Upper lobe of left lung (tissue), 6 donors: ENCODE data around the gene TMEM121. TPM values are rescaled to one million over a fixed set of nuclear protein-coding genes. Genes with fewer than 3 reads are reported as not detected.

Experiments
- ATAC-seq, 2 donors: fragments of 200-7000 bp; cut with Tn5 transposase; one replicate each; pipeline ENCODE4 v1.9.1; 2022; ENCODE audit warnings: mild to moderate bottlenecking in 2 of 2, moderate library complexity in 2 of 2; ENCODE audit not compliant: low FRiP score in 2 of 2
- DNase-seq, 2 donors: peaks; one replicate each; pipeline ENCODE4 v3.0.0-alpha.2; 2019 to 2020
- H3K27ac ChIP-seq, 4 donors: fragments of 200-600 bp; sonication (generic); one replicate each; pipeline ENCODE4 v1.5.1; 2016 to 2019
- H3K27me3 ChIP-seq, 4 donors: fragments of 200-600 bp; sonication (generic); one replicate each; pipeline ENCODE4 v1.5.1; 2017 to 2019
- H3K36me3 ChIP-seq, 4 donors: fragments of 200-600 bp; sonication (generic); one replicate each; pipeline ENCODE4 v1.5.1; 2016 to 2019
- H3K4me1 ChIP-seq, 4 donors: fragments of 200-600 bp; sonication (generic); one replicate each; pipeline ENCODE4 v1.5.1; 2018 to 2019
- H3K4me3 ChIP-seq, 4 donors: fragments of 200-600 bp; sonication (generic); one replicate each; pipeline ENCODE4 v1.5.1; 2017 to 2019; ENCODE audit warnings: mild to moderate bottlenecking in 2 of 4, moderate library complexity in 1 of 4
- H3K9me3 ChIP-seq, 4 donors: fragments of 200-600 bp; sonication (generic); one replicate each; pipeline ENCODE4 v1.5.1; 2018 to 2019
- EP300 ChIP-seq, 4 donors: sonication (generic); formaldehyde crosslinking; IDR thresholded peaks; one replicate each; pipeline ENCODE4 v1.5.1; 2017; ENCODE audit warnings: antibody characterized with exemption in 4 of 4, control low read depth in 2 of 4
- POLR2A ChIP-seq, 4 donors: fragments of 450-650 bp; IDR thresholded peaks; one replicate each; pipeline ENCODE4 v1.5.1; 2016 to 2017; ENCODE audit warnings: antibody characterized with exemption in 4 of 4, mild to moderate bottlenecking in 2 of 4
- POLR2AphosphoS5 ChIP-seq, 2 donors: sonication (generic); formaldehyde crosslinking; IDR thresholded peaks; one replicate each; pipeline ENCODE4 v1.5.1; 2017; ENCODE audit warnings: antibody characterized with exemption in 2 of 2
- WGBS, 2 donors: methylation state at CpG; one replicate each; pipeline ENCODE4 v1.1.5; 2017 to 2018; 5-methylcytosine and 5-hydroxymethylcytosine counted together
- total RNA-seq, 6 donors: library from RNA; depleted of rRNA in 4 of 6; stranded (reverse); fragments of >200 nt in 4 of 6; gene quantifications; one replicate each; pipeline versions ENCODE4 v1.1.0 to v1.2.1, GENCODE V29; 2016 to 2021
- TF ChIP-seq, protein P1 (sequence below), 6 experiments: fragments of 450-650 bp in 4 of 6; fragments of 200-600 bp in 2 of 6; sonication (generic) in 2 of 6; IDR thresholded peaks; one replicate each; pipeline ENCODE4 v1.5.1; 2016 to 2019; ENCODE audit warnings: antibody characterized with exemption in 6 of 6
- donor health status: DM: no; HTN: no; CAD: no; lungs with moderate emphysema.
- donor health status: DM: no; HTN: yes; CAD: no; lungs with severe emphysema.

Gene TMEM121
- total RNA-seq, 6 donors from 2014 or later: 0.69 to 4.6 (median 3.8) TPM; not detected in 1

DNA sequence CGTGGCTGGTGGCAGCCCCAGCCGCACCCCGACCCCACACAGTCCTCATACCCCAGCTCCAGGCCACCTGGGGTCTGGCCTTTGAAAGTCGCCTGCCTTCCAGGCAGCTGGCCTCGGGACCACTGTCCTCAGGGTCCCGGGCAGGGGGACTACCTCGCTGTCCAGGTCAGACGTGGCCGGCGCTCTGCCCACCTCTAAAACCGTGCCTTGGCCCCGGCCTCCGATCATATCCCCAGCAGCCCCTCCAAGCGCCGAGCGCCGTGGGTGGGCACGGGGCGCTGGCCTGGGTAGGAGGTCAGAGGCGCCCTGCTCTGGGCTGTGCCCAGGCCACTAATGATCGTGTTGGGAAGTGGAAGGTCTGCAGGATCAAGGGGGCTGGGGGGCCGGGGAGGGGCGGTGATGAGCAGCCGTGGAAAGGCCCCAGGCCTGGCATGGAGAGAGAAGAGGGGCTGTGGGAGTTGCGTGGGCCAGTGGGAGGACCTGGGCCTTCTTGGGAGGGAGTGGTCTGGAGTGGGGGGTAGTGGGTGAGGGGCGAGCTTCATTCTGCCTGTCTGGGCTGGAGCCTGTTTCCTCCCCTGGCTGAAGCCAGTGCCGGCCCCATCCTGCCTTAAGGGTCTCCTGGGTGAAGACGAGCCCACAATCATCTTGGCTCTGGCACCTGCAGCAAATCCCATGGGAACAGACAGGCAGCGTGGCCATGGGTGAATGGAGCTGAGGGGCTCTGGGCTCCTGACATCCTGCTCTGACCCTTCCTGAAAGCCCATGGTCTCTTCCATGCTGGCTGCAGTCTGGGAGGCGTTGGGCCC lies 4.9 kb downstream of the TMEM121 start:
- Histone ChIP-seq H3K4me1 (peaks cover 30 to 40% (median 34%) of the 10 kb centered on the region in 4 donors), H3K27ac (no peak overlapping the region), H3K27me3 (peaks cover 0 to 31% (median 17%) of the 10 kb centered on the region in 4 donors), H3K9me3 (no peaks in the 10 kb centered on the region), H3K36me3 (no peaks in the 10 kb centered on the region), H3K4me3 (no peak overlapping the region)
- WGBS, 2 donors: 90 to 96% methylated on average over 26 to 29 of the region's 30 CpGs
- ATAC-seq: no peak
- DNase-seq: peak in 1 of 2 donors; percentile 79
- TF ChIP-seq EP300 (IDR thresholded peaks at IDR 0.05): no peak
- no peak for TF ChIP-seq POLR2AphosphoS5 (IDR thresholded peaks at IDR 0.05)
- no peak for TF ChIP-seq POLR2A (IDR thresholded peaks at IDR 0.05)
- TF ChIP-seq, protein P1, sequence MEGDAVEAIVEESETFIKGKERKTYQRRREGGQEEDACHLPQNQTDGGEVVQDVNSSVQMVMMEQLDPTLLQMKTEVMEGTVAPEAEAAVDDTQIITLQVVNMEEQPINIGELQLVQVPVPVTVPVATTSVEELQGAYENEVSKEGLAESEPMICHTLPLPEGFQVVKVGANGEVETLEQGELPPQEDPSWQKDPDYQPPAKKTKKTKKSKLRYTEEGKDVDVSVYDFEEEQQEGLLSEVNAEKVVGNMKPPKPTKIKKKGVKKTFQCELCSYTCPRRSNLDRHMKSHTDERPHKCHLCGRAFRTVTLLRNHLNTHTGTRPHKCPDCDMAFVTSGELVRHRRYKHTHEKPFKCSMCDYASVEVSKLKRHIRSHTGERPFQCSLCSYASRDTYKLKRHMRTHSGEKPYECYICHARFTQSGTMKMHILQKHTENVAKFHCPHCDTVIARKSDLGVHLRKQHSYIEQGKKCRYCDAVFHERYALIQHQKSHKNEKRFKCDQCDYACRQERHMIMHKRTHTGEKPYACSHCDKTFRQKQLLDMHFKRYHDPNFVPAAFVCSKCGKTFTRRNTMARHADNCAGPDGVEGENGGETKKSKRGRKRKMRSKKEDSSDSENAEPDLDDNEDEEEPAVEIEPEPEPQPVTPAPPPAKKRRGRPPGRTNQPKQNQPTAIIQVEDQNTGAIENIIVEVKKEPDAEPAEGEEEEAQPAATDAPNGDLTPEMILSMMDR (IDR thresholded peaks at IDR 0.05): no peak

GRCh38 chr14:105531894-105532623 lies 5.7 kb downstream of the TMEM121 start:
- WGBS, 2 donors: 80 to 96% methylated on average over 5 to 19 of the region's 19 CpGs
- TF ChIP-seq POLR2A (IDR thresholded peaks at IDR 0.05) (no peak), POLR2AphosphoS5 (IDR thresholded peaks at IDR 0.05) (no peak), EP300 (IDR thresholded peaks at IDR 0.05) (no peak)
- TF ChIP-seq, protein P1 (IDR thresholded peaks at IDR 0.05): no peak
- H3K9me3 ChIP-seq: no peaks in the 10 kb centered on the region
- no peak overlapping the region for H3K4me3 ChIP-seq
- DNase-seq (peak in 1 of 2 donors; percentile 77), ATAC-seq (no peak)
- no peaks in the 10 kb centered on the region for H3K36me3 ChIP-seq
- H3K4me1 ChIP-seq: peaks cover 25 to 34% (median 28%) of the 10 kb centered on the region in 4 donors
- H3K27ac ChIP-seq: no peak overlapping the region
- H3K27me3 ChIP-seq: peaks cover 0 to 26% (median 13%) of the 10 kb centered on the region in 4 donors

DNA sequence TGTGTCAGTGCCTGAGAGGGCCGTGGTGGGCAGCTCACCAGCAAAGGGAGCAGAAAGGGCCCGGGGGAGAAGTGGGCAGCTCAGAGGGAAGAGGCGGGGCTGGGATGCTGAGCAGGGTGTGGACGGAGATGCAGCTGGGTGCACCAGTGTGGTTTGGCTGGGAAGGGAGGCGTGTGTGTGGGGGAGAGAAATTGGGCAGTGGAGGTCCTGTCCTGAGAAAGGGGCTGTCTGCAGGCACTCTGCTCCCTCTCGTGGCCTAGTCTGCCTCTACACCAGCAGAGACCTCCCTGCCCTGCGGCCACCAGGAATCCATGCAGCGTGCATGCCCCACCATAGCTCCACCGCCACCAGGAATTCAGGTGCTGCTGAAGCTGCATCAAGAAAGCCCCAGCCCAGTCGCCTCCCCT lies 6.4 kb downstream of the TMEM121 start:
- Histone ChIP-seq H3K36me3 (no peaks in the 10 kb centered on the region), H3K27me3 (peaks cover 0 to 19% (median 10%) of the 10 kb centered on the region in 4 donors), H3K4me1 (peaks cover 19 to 30% (median 22%) of the 10 kb centered on the region in 4 donors), H3K27ac (no peak overlapping the region), H3K4me3 (no peak overlapping the region), H3K9me3 (no peaks in the 10 kb centered on the region)
- no peak for ATAC-seq
- 68 to 74% methylated on average over 9 to 10 of the region's 10 CpGs for WGBS, 2 donors
- DNase-seq: no peak
- TF ChIP-seq POLR2AphosphoS5 (IDR thresholded peaks at IDR 0.05) (no peak), POLR2A (IDR thresholded peaks at IDR 0.05) (no peak), EP300 (IDR thresholded peaks at IDR 0.05) (no peak)
- TF ChIP-seq, protein P1 (IDR thresholded peaks at IDR 0.05): no peak

DNA sequence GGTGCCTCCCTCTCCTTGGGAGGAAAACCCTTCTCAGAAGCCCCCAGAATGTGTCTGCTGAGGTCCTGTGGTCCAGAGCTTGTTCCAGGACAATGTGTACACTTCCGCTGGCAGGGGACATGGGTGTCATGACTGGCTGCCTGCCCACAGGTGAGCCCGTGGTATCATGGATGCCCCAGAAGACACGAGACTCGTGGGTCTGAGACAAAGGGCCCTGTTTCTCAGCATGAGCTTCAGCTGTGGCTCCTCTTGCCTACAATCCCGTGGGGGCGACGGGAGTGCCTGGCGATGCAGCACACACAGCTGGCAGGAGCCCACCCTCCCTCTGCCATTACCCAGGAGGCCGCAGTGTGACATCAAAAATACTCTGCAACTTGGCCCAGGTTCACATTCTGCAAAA lies 7.0 kb downstream of the TMEM121 start:
- TF ChIP-seq EP300 (IDR thresholded peaks at IDR 0.05) (no peak), POLR2A (IDR thresholded peaks at IDR 0.05) (no peak), POLR2AphosphoS5 (IDR thresholded peaks at IDR 0.05) (no peak)
- TF ChIP-seq, protein P1 (IDR thresholded peaks at IDR 0.05): no peak
- H3K36me3 ChIP-seq: no peaks in the 10 kb centered on the region
- no peaks in the 10 kb centered on the region for H3K9me3 ChIP-seq
- ATAC-seq: no peak
- no peak overlapping the region for H3K27ac ChIP-seq
- 73 to 79% methylated on average over 7 to 9 of the region's 9 CpGs for WGBS, 2 donors
- DNase-seq: peak in 1 of 2 donors; percentile 46
- H3K4me3 ChIP-seq: no peak overlapping the region
- peaks cover 0 to 16% (median 9%) of the 10 kb centered on the region in 4 donors for H3K27me3 ChIP-seq
- H3K4me1 ChIP-seq: peaks cover 17 to 27% (median 18%) of the 10 kb centered on the region in 4 donors
